Measurements from ENCODE around the gene TFEB.

Gene TFEB

GRCh38 chr6:41763470-41763869, 28.1 kb upstream of the TFEB start:
- no peak for DNase-seq

- DNase-seq, result no peak
Measured at GRCh38 chr6:41759905-41760579, 24.6 kb upstream of the TFEB start.

GRCh38 chr6:41759106-41759904, 23.9 kb upstream of the TFEB start:
- DNase-seq, result no peak

GRCh38 chr6:41758641-41759035, 23.2 kb upstream of the TFEB start:
- DNase-seq, result no peak

- no peak for DNase-seq
Measured at GRCh38 chr6:41757931-41758640, 22.7 kb upstream of the TFEB start.

- DNase-seq, result peak; percentile 40
Measured at GRCh38 chr6:41757271-41757670, 21.9 kb upstream of the TFEB start.

- DNase-seq, result no peak
Measured at GRCh38 chr6:41756354-41756753, 20.9 kb upstream of the TFEB start.

GRCh38 chr6:41755895-41756294, 20.5 kb upstream of the TFEB start:
- DNase-seq, result no peak

GRCh38 chr6:41750374-41750773, 15.0 kb upstream of the TFEB start:
- DNase-seq, result no peak

GRCh38 chr6:41748542-41748941, 13.1 kb upstream of the TFEB start:
- DNase-seq, result no peak

- no peak for DNase-seq
Measured at GRCh38 chr6:41748102-41748477, 12.7 kb upstream of the TFEB start.

- DNase-seq, result no peak
Measured at GRCh38 chr6:41747256-41748101, 12.1 kb upstream of the TFEB start, which contains the start of gene PGC. Gene PGC (minus strand): TSS chr6:41747397. CDS start chr6:41747334, 63 bp downstream.

GRCh38 chr6:41746107-41746506, 10.7 kb upstream of the TFEB start:
- no peak for DNase-seq

GRCh38 chr6:41744236-41744787, 8.9 kb upstream of the TFEB start:
- no peak for DNase-seq

GRCh38 chr6:41743406-41744235, 8.2 kb upstream of the TFEB start:
- no peak for DNase-seq

- no peak for DNase-seq
Measured at GRCh38 chr6:41741625-41742490, 6.5 kb upstream of the TFEB start.

GRCh38 chr6:41740366-41741162, 5.2 kb upstream of the TFEB start:
- no peak for DNase-seq

GRCh38 chr6:41739041-41739440, 3.6 kb upstream of the TFEB start:
- no peak for DNase-seq

GRCh38 chr6:41737591-41738130, 2.3 kb upstream of the TFEB start:
- no peak for DNase-seq
